Erythroblast (primary cell): ENCODE data around the gene BABAM2.

Experiments used
- DNase-seq, 2 experiments: peaks; one replicate each; lab custom pipeline; 2025; lab: John Stamatoyannopoulos, UW
- GATA1 ChIP-seq: IDR thresholded peaks from 2 replicates; pipeline ENCODE4 v1.6.1; 2011; ENCODE audit warnings: low read depth, mild to moderate bottlenecking, control low read depth, low read length, moderate library complexity
- POLR2A ChIP-seq: IDR thresholded peaks from 2 replicates; pipeline ENCODE4 v1.6.1; 2011; ENCODE audit warnings: mild to moderate bottlenecking, low read length

Gene BABAM2

GRCh38 chr2:28036307-28036706 is 145.8 kb downstream of the BABAM2 start:
- TF ChIP-seq GATA1 (no peak), POLR2A (no peak)
- DNase-seq = no peak

GRCh38 chr2:28038722-28039121 is 148.2 kb downstream of the BABAM2 start:
- DNase-seq = no peak
- TF ChIP-seq POLR2A = no peak
- no peak for TF ChIP-seq GATA1

- no peak for DNase-seq
- TF ChIP-seq GATA1 = no peak
- no peak for TF ChIP-seq POLR2A
These were observed 155.3 kb downstream of the BABAM2 start for GRCh38 chr2:28045676-28046351.

GRCh38 chr2:28046921-28047320 is 156.4 kb downstream of the BABAM2 start:
- TF ChIP-seq GATA1 = no peak
- TF ChIP-seq POLR2A = no peak
- no peak for DNase-seq

- TF ChIP-seq POLR2A (no peak), GATA1 (no peak)
- no peak for DNase-seq
These were observed 157.2 kb downstream of the BABAM2 start for GRCh38 chr2:28047681-28048080.

- no peak for DNase-seq
- no peak for TF ChIP-seq POLR2A
- TF ChIP-seq GATA1 = no peak
These were observed 157.8 kb downstream of the BABAM2 start for GRCh38 chr2:28048341-28048740.

GRCh38 chr2:28049416-28049815 is 158.9 kb downstream of the BABAM2 start:
- DNase-seq = no peak
- no peak for TF ChIP-seq GATA1
- TF ChIP-seq POLR2A = no peak

GRCh38 chr2:28049899-28050298 is 159.4 kb downstream of the BABAM2 start:
- DNase-seq = no peak
- TF ChIP-seq POLR2A (no peak), GATA1 (no peak)

GRCh38 chr2:28052691-28053090 is 162.2 kb downstream of the BABAM2 start:
- DNase-seq = no peak
- TF ChIP-seq GATA1 (no peak), POLR2A (no peak)

- no peak for DNase-seq
- no peak for TF ChIP-seq GATA1
- TF ChIP-seq POLR2A = no peak
These were observed 163.1 kb downstream of the BABAM2 start for GRCh38 chr2:28053597-28053996.

GRCh38 chr2:28054916-28055315 is 164.4 kb downstream of the BABAM2 start:
- no peak for DNase-seq
- TF ChIP-seq POLR2A (no peak), GATA1 (no peak)

- no peak for DNase-seq
- TF ChIP-seq POLR2A = no peak
- TF ChIP-seq GATA1 = no peak
These were observed 164.9 kb downstream of the BABAM2 start for GRCh38 chr2:28055325-28055970.

GRCh38 chr2:28058791-28059190 is 168.3 kb downstream of the BABAM2 start:
- TF ChIP-seq POLR2A = no peak
- TF ChIP-seq GATA1 = no peak
- no peak for DNase-seq

- no peak for DNase-seq
These were observed 172.3 kb downstream of the BABAM2 start for GRCh38 chr2:28062867-28063266.

More at GRCh38 chr2:28062867-28063266, 172.3 kb downstream of the BABAM2 start:
- TF ChIP-seq GATA1 (no peak), POLR2A (no peak)
